Transverse colon (tissue), 4 donors: ENCODE data around the gene SMIM34. TPM values are rescaled to one million over a fixed set of nuclear protein-coding genes. Genes with fewer than 3 reads are reported as not detected.
"Not testable (repeated sequence)": the region's sequence is repeated elsewhere in the genome, so short reads cannot be mapped to it uniquely, and the experiment has no call there.

Experiments
- DNase-seq: peaks from one replicate; pipeline ENCODE4 v3.0.0-alpha.2; 2019
- H3K27ac ChIP-seq, 4 donors: fragments of 200-600 bp; sonication (generic); 2 replicates each; pipeline ENCODE4 v1.5.1; 2016 to 2018; ENCODE audit warnings: inconsistent platforms in 4 of 4
- H3K27me3 ChIP-seq: fragments of 200-600 bp; sonication (generic); 2 replicates; pipeline ENCODE4 v1.5.1; 2017; ENCODE audit warnings: inconsistent platforms
- H3K36me3 ChIP-seq, 4 donors: fragments of 200-600 bp; sonication (generic); 2 replicates each; pipeline ENCODE4 v1.5.1; 2017 to 2019; ENCODE audit warnings: inconsistent platforms in 4 of 4
- H3K4me1 ChIP-seq, 4 donors: fragments of 200-600 bp; sonication (generic); 2 replicates each; pipeline ENCODE4 v1.5.1; 2017 to 2020; ENCODE audit warnings: inconsistent platforms in 4 of 4
- H3K4me3 ChIP-seq, 4 donors: fragments of 200-600 bp; sonication (generic); 1 replicate in 1 of 4; 2 replicates in 3 of 4; pipeline versions ENCODE4 v1.5.1 to v1.6.1; 2017 to 2019; ENCODE audit warnings: inconsistent platforms in 4 of 4
- H3K9me3 ChIP-seq, 2 donors: fragments of 200-600 bp; sonication (generic); 2 replicates each; pipeline ENCODE4 v1.5.1; 2017 to 2019; ENCODE audit warnings: inconsistent platforms in 2 of 2
- CTCF ChIP-seq, 5 experiments: fragments of 200-600 bp in 3 of 5; fragments of 450-650 bp in 2 of 5; sonication (generic) in 3 of 5; IDR thresholded peaks; 1 replicate in 2 of 5; 2 replicates in 3 of 5; pipeline ENCODE4 v1.5.1; 2016 to 2017; ENCODE audit warnings: antibody characterized with exemption in 5 of 5, inconsistent platforms in 3 of 5, mild to moderate bottlenecking in 2 of 5, moderate library complexity in 1 of 5
- EP300 ChIP-seq: sonication (generic); formaldehyde crosslinking; IDR thresholded peaks from one replicate; pipeline ENCODE4 v1.6.1; 2017; ENCODE audit warnings: antibody characterized with exemption, low read depth
- POLR2A ChIP-seq: fragments of 450-650 bp; IDR thresholded peaks from one replicate; pipeline ENCODE4 v1.6.1; 2016; ENCODE audit warnings: antibody characterized with exemption, mild to moderate bottlenecking, moderate library complexity
- POLR2AphosphoS5 ChIP-seq, 3 donors: sonication (generic); formaldehyde crosslinking; IDR thresholded peaks; one replicate each; pipeline ENCODE4 v1.6.1; 2016; ENCODE audit warnings: antibody characterized with exemption in 3 of 3
- WGBS, 2 donors: methylation state at CpG; one replicate each; pipeline ENCODE4 v1.1.5; 2018; ENCODE audit warnings: low coverage in 1 of 2; 5-methylcytosine and 5-hydroxymethylcytosine counted together
- in situ Hi-C, 4 donors: fragments of 200-750 bp; cut with MboI; loops; one replicate each; pipeline versions ENCODE4 v1.15.0 to v1.15.1; 2017; ENCODE audit warnings: low sequenced_read_pairs in 3 of 4, low pct_ligation_motif_present in 1 of 4, low pct_unique_long_range_greater_than_20kb in 1 of 4
- intact Hi-C: fragments of 100-400 bp; cut with DNase I; formaldehyde crosslinking; loops from one replicate; pipeline ENCODE4 v1.15.1; 2023; ENCODE audit warnings: low total_unique reads
- small RNA-seq, 4 donors: library from RNA; depleted of rRNA; stranded (forward); fragments of <200 nt; gene quantifications; one replicate each; pipeline ENCODE3, GENCODE V24; 2016
- total RNA-seq, 4 donors: library from RNA; depleted of rRNA; stranded (reverse); fragments of >200 nt; gene quantifications; one replicate each; pipeline ENCODE4 v1.1.0, GENCODE V29; 2016

The SMIM34 gene
- total RNA-seq, 4 donors from 2014 or later = not detected

- H3K27me3 ChIP-seq, intact Hi-C loops, DNase-seq, H3K9me3 ChIP-seq, H3K4me3 ChIP-seq, H3K4me1 ChIP-seq, H3K36me3 ChIP-seq, in situ Hi-C loops, H3K27ac ChIP-seq: not testable (repeated sequence)
- no CpG with 5 or more reads among the region's 8 CpGs for WGBS, 2 donors
Observed at GRCh38 chr21:34374462-34374861, 49.3 kb downstream of the SMIM34 start.

GRCh38 chr21:34372321-34372720 lies 51.4 kb downstream of the SMIM34 start:
- no peak overlapping the region for H3K27ac ChIP-seq
- no peak for DNase-seq
- intact Hi-C loops = no loop called here
- in situ Hi-C loops = no loop called here
- H3K4me1 ChIP-seq = no peaks in the 10 kb centered on the region
- H3K27me3 ChIP-seq = no peaks in the 10 kb centered on the region
- WGBS, 2 donors = 33 to 93% methylated on average over 1 to 5 of the region's 5 CpGs
- no peak overlapping the region for H3K4me3 ChIP-seq
- no peaks in the 10 kb centered on the region for H3K9me3 ChIP-seq
- no peaks in the 10 kb centered on the region for H3K36me3 ChIP-seq
- TF ChIP-seq CTCF (IDR thresholded peaks at IDR 0.05) (no peak), EP300 (no peak), POLR2A (no peak), POLR2AphosphoS5 (IDR thresholded peaks at IDR 0.05) (no peak)

GRCh38 chr21:34369741-34370140 lies 54.0 kb downstream of the SMIM34 start:
- no peaks in the 10 kb centered on the region for H3K4me1 ChIP-seq
- H3K9me3 ChIP-seq = no peaks in the 10 kb centered on the region
- intact Hi-C loops (no loop called here), in situ Hi-C loops (no loop called here)
- H3K36me3 ChIP-seq = no peaks in the 10 kb centered on the region
- H3K4me3 ChIP-seq = no peak overlapping the region
- 0 to 20% methylated on average over 1 of the region's 1 CpG for WGBS, 2 donors
- TF ChIP-seq CTCF (IDR thresholded peaks at IDR 0.05) = no peak
- TF ChIP-seq POLR2A = no peak
- no peak for TF ChIP-seq EP300
- no peak for TF ChIP-seq POLR2AphosphoS5 (IDR thresholded peaks at IDR 0.05)
- H3K27ac ChIP-seq = no peak overlapping the region
- no peaks in the 10 kb centered on the region for H3K27me3 ChIP-seq
- DNase-seq = no peak

Small RNA genes lying within 50 kb of the gene (small RNA-seq; reads per million reads assigned to genes)
- gene RF00614 = 0 reads per million in 4 donors

Other genes with a start within 250 kb of the SMIM34 start
- gene KCNE2, start 59.9 kb downstream of the SMIM34 start, total RNA-seq = not detected
- 10 to 100 TPM in 1 of 4 donors, 1 to 10 TPM in 3; 2.2 to 11.7 (median 5.1) TPM for gene SMIM11, start 48.4 kb downstream of the SMIM34 start, total RNA-seq
- gene KCNE1, start 88.3 kb upstream of the SMIM34 start, total RNA-seq = 1 to 10 TPM in 3 of 4 donors, not detected in 1; 1.5 to 2.6 (median 2.4) TPM
- 10 to 100 TPM; 39.5 to 68.8 (median 57.8) TPM for gene RCAN1, start 191.2 kb upstream of the SMIM34 start, total RNA-seq
- gene CLIC6, start 245.0 kb upstream of the SMIM34 start, total RNA-seq = 1 to 10 TPM in 2 of 4 donors, under 1 TPM in 1, not detected in 1; 0.37 to 4.9 (median 3.7) TPM